ENCODE results near the gene IPO4. TPM values are rescaled to one million over a fixed set of nuclear protein-coding genes. Genes with fewer than 3 reads are reported as not detected.

The IPO4 gene
- total and polyA plus RNA-seq, 2 of the 8 experiments (the other 6 are each of a cell fraction or from before 2014, with no cell fraction given) = 55.5 to 108 TPM

DNA sequence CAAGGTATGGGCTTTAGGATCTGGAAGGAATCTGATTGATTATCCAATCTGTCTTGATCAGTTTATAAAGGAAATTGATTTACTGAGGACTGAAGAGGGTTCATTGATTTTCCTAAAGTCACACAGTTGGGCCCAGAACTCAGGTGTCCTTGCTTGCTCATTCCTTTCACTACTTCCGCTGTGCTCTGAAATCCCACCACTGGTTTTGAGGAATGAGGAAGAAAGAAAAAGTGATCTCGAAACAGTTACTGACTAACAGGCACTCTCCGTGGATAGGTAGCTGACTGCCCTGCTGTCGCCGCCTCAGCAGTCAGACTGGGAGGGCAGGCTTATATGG lies 58.3 kb downstream of the IPO4 start, which contains the start of gene FITM1:
Gene FITM1, plus strand, starts transcription at position 280 of the 337 bp plus-strand sequence. CDS start 905 bp downstream, outside the sequence.
- no peaks in the 10 kb centered on the region for H4K20me1 ChIP-seq (replicated peaks in 1 of 2; ENCODE audit: control insufficient read depth in 1 of 2, insufficient read depth in 2 of 2, low read length in 2 of 2)
- H2BK120ac ChIP-seq (replicated peaks; ENCODE audit: low read depth, low read length) = no peak within 1 kb of the TSS
- no peaks in the 10 kb centered on the region for H3K79me2 ChIP-seq (ENCODE audit: control insufficient read depth in 1 of 2, insufficient read depth in 2 of 2, low read length in 2 of 2)
- peaks cover under 1% of the 10 kb centered on the region; the same call in 1 of the 2 replicates for H3K23me2 ChIP-seq (ENCODE audit: low read depth, low read length)
- H3K36me3 ChIP-seq (ENCODE audit: control insufficient read depth in 2 of 4, insufficient read depth in 4 of 4, low read length in 3 of 4) = no peaks in the 10 kb centered on the region
- no peaks in the 10 kb centered on the region for H3K4me1 ChIP-seq (replicated peaks in 1 of 4; ENCODE audit: control insufficient read depth in 3 of 4, insufficient read depth in 4 of 4, low read length in 3 of 4)
- H3K9ac ChIP-seq (replicated peaks in 1 of 4; ENCODE audit: extremely low read depth in 1 of 4, low read depth in 3 of 4, low read length in 3 of 4) = no peak within 1 kb of the TSS
- no peak within 1 kb of the TSS for H3K14ac ChIP-seq (ENCODE audit: insufficient read length)
- WGBS, 2 experiments (ENCODE audit: extremely low coverage in 1 of 2, insufficient coverage in 1 of 2, insufficient read length in 1 of 2, insufficient replicate concordance in 2 of 2, low coverage in 1 of 2, low lambda C conversion rate in 2 of 2, missing lambda C conversion rate in 1 of 2) = 94% methylated on average over 5 of the region's 5 CpGs; no CpG with 5 or more reads in 1 of the 2 experiments
- H4K8ac ChIP-seq (ENCODE audit: extremely low read depth, insufficient read depth, low read length) = no peak within 1 kb of the TSS
- H3K79me1 ChIP-seq (ENCODE audit: low read depth, low read length) = no peaks in the 10 kb centered on the region
- H2BK12ac ChIP-seq (ENCODE audit: low read depth, low read length) = no peak within 1 kb of the TSS
- ChIA-PET POLR2A (ENCODE audit: partially characterized antibody) (interaction anchor here (0.6 to 11.1 kb wide), 4 partner anchors 8 to 36 kb away, joined by 3 to 96 read pairs (median 4); partner anchors contain the start of genes DCAF11, EMC9, NRL and PCK2), CTCF (ENCODE audit: partially characterized antibody) (interaction anchor here (0.9 kb wide), 2 partner anchors 22 to 141 kb away, joined by 3 read pairs; partner anchors contain the start of gene RABGGTA)
- H2AFZ ChIP-seq (ENCODE audit: low read length) = no peak within 1 kb of the TSS
- no peak within 1 kb of the TSS for H2BK20ac ChIP-seq (ENCODE audit: low read length)
- no peak for DNase-seq (ENCODE audit: low read depth in 1 of 2, low spot score in 2 of 2)
- H3K9me3 ChIP-seq (ENCODE audit: insufficient read depth in 2 of 2, low read depth in 1 of 2, low read length in 1 of 2) = no peaks in the 10 kb centered on the region
- H3K27me3 ChIP-seq (replicated peaks in 1 of 4; ENCODE audit: control insufficient read depth in 3 of 4, extremely low read depth in 1 of 4, insufficient read depth in 3 of 4, low read length in 3 of 4) = no peaks in the 10 kb centered on the region
- H3K56ac ChIP-seq (replicated peaks; ENCODE audit: insufficient read length, low read depth, low read length) = no peak within 1 kb of the TSS
- H3K23ac ChIP-seq (ENCODE audit: insufficient read length) = no peak within 1 kb of the TSS
- TF ChIP-seq FOSL1 (IDR thresholded peaks at IDR 0.05; ENCODE audit: insufficient read depth, low read depth, low read length) = no peak
- TF ChIP-seq TCF12 (IDR thresholded peaks at IDR 0.05; ENCODE audit: low read depth, low read length) = no peak
- no peak for TF ChIP-seq SP4 (IDR thresholded peaks at IDR 0.05; ENCODE audit: low read length)
- no peak for TF ChIP-seq JUND (IDR thresholded peaks at IDR 0.05; ENCODE audit: low read length)
- TF ChIP-seq EGR1 (IDR thresholded peaks at IDR 0.05; ENCODE audit: borderline replicate concordance, low read depth, low read length) = no peak
- no peak within 1 kb of the TSS for H2AK5ac ChIP-seq (ENCODE audit: low read depth, low read length)
- H3K4ac ChIP-seq (replicated peaks; ENCODE audit: insufficient read length, low read depth, low read length) = no peak within 1 kb of the TSS
- H3K27ac ChIP-seq (ENCODE audit: low read depth, low read length) = no peak within 1 kb of the TSS
- H2BK15ac ChIP-seq (ENCODE audit: low read length) = 0 out of 2 replicates have a peak within 1 kb of the TSS, but pooled peaks have one; percentile 5
- H3K4me2 ChIP-seq (ENCODE audit: insufficient read depth in 1 of 2, low read depth in 2 of 2, low read length in 2 of 2) = no peak within 1 kb of the TSS
- no peak within 1 kb of the TSS for H4K91ac ChIP-seq (replicated peaks; ENCODE audit: insufficient read length, low read length)
- no peak for FAIRE-seq
- no peak within 1 kb of the TSS for H3K18ac ChIP-seq (ENCODE audit: extremely low read depth, low read length)
- H3K4me3 ChIP-seq (ENCODE audit: extremely low read depth in 1 of 4, insufficient read depth in 2 of 4, low read depth in 3 of 4, low read length in 4 of 4) = no peak within 1 kb of the TSS
- H2BK5ac ChIP-seq (ENCODE audit: low read depth, low read length) = no peak within 1 kb of the TSS
- no peak within 1 kb of the TSS for H4K5ac ChIP-seq (ENCODE audit: insufficient read length, low read depth, low read length)

Measured in H1 (cell line).